GM18867 (cell line): ENCODE measurements around the gene C11orf21.
"Not testable (repeated sequence)": the region's sequence is repeated elsewhere in the genome, so short reads cannot be mapped to it uniquely, and the experiment has no call there.

Source experiments
- ATAC-seq: cut with Tn5 transposase; IDR thresholded peaks from one replicate; pipeline ENCODE4 v1.9.1; 2021; ENCODE audit warnings: mild to moderate bottlenecking, moderate library complexity; ENCODE audit not compliant: unreplicated experiment

Gene C11orf21

DNA sequence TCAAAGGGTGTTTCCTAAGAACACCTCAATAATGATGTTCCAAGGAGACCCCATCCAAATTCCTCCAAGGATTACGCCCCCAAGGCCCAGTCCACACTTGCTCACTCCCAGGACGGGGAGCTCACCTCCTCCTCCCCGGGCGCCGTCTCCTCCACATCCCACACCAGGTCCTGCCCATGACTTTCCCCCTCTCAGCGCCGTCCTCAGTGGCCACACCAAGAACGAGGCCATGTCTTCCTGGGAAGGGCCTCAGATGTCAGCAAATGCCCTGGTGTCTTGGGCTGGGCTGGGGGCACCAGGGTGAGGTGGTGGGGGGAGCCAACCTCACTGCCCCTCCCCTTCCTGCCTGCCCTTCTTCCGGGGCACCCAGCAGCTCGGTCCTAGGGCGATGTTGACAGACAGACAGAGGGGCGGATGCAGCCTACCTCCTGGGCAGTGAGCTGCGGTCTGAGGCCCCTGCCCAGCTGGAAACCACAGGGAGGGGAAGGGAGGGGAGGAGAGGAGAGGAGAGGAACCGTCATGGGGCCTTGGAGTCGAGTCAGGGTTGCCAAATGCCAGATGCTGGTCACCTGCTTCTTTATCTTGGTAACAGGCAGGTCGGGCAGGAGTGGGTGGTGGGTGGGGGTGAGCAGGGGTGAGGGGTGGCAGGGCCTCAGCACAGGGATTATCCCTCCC is at the start of gene C11orf21, which contains the start of gene TSPAN32:
Gene C11orf21 (minus strand): TSS at position 288 of the 675 bp plus-strand sequence. CDS start 110 bp downstream, at position 178.
Gene TSPAN32 (plus strand): TSS at position 383 of the 675 bp plus-strand sequence. CDS start 137 bp downstream, at position 520.
- ATAC-seq: peak; percentile 63

DNA sequence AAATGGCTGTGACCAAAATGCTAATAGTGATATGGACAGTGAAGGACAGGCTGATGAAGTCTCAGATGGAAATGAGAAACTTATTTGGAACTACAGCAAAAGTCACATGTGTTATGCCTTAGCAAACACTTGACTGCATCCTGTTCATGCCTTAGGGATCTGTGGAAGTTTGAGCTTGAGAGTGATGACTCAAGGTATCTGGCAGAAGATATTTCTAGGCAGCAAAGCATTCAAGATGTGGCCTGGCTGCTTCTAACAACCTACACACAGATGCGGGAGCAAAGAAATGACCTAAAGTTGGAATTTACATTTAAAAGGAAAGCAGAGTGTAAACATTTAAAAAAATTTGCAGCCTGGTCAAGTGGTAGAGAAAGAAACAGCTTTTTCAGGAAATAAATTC is 47.3 kb upstream of the C11orf21 start:
- ATAC-seq: no peak

DNA sequence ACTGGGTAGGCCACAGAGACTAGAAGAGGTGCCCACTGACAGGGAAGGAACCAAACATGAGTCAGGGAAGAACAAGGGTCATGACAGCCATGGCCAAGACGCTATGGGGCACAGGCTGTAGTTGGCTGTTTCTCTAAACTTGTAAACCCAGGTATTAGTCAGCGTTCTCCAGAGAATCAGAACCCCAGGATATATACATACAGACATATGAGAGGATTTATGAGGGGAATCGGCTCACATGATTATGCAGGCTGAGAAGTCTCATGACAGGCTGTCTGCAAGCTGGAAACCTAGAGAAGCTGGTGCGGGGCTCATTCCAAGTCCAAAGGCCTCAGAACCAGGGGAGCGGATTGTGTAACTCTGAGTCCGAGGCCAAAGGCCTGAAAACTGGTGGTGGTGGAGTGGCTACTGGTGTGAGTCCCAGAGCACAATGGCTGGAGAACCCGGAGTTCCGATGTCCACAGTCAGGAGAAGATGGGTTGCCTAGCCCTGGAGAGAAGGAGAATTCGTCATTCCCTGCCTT is 45.7 kb upstream of the C11orf21 start:
- no peak for ATAC-seq

DNA sequence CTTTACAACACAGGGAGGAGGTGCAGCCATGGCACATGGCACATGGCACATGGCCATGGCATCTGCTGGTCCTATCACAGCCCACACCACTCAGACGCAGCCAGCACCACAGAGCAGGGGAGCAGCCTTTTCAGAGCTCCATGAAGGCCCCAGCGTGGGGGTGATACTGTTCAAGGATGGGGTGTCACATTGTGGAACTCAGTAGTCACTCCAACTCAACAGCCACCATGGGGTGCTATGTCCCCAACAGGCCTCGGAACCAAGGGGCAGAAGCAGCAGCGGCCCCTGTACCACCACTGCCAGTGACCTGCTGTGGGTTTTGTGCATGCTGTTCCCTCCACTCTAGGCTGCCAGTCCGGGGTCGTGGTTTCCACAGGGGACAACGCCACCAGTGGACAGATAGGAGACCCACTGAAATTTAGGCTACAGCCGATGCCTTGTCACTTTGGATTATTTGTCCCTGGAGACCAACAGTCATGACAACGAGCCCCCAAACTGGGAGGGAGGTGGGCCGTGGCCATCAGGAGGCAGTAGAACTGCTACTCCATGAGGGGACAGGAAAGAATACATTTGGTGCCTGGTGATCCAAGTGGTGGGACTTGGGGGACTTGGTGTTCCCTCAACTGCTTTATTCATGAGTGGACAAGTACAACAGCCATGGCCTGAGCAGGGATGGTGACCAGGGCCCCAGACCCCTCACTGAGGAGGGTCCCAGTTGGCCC is 45.0 kb upstream of the C11orf21 start:
- ATAC-seq: no peak

DNA sequence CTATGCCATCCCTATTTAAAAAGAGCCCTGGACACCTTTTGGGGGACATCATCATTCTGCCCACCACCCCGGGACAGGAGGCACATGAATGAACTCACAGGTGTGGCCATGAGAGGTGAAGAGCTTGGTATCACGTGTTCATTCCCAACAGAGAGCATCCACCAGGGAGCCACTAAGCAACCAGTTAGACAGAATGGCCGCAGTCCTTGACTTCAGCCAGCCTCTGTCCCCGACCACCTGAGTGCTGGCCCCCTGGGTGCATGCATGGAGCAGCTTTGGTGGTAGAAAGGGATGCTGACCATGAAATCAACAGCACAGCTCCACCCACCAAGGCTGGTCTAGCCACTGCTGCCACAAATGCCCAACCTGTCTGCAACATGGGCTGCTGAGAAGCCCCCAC is 44.3 kb upstream of the C11orf21 start:
- no peak for ATAC-seq

DNA sequence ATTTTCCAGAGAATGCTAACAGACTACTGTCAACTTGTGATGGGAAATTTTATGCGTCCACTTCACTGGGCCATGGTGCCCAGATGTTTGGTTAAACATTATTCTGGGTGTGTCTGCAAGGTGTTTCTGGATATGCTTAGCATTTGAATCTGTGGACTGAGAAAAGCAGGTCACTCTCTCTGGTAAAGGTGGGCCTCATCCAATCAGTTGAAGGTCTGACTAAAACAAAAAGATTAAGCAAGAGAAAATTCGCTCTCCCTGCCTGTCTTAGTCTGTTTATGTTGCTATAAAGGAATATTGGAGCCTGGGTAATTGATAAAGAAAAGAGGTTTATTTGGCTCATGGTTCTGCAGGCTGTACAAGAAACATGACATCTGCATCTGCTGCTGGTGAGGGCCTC is 43.3 kb upstream of the C11orf21 start:
- no peak for ATAC-seq

DNA sequence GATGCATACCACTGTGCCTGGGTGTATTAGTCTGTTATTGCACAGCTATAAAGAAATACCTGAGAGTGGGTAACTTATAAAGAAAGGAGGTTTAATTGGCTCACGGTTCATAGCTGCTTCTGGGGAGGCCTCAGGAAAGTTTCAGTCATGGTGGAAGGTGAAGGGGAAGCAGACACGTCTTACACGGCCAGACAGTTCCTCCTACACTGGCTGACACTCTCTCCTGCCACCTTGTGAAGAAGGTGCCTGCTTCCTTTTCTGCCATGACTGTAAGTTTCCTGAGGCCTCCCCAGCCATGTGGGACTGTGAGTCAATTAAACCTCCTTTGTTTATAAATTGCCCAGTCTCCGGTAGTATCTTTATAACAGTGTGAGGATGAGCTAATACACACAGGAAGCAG is 41.8 kb upstream of the C11orf21 start:
- ATAC-seq: no peak

DNA sequence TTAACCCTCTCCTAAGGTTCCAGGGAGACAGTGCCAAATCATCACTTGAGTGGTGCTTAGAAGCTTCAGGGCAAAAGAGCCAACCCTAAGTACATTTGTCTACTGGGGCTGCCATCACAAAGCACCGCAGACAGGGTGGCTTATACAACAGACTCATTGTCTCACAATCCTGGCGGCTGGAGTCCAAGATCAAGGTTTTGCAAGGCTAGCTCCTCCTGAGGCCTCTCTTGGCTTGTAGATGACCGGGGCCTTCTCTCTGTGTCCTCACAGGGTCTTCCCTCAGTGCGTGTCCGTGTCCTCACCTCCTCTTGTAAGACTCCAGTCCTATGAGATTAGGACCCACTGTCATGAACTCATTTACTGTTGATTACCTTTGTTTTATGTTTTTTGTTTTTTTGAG is 41.3 kb upstream of the C11orf21 start:
- no peak for ATAC-seq

DNA sequence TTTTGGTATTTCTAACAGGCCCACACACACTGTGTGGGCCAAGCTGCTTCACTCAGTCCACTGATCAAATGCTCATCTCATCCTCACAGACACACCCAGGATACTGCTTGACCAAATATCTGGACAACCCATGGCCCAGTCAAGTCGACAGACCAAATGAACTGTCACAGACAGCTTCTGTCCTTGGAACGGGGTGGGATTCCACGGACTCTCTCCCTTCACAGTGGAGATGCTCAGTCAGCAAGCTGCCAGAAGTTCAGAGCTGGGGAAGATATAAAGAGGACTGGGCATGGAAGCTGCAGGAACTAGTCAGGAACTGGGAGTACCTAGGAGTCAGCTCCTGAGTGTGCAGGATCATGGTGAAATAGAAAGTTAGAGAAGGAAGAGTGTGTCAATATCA is 40.8 kb upstream of the C11orf21 start:
- ATAC-seq: no peak

DNA sequence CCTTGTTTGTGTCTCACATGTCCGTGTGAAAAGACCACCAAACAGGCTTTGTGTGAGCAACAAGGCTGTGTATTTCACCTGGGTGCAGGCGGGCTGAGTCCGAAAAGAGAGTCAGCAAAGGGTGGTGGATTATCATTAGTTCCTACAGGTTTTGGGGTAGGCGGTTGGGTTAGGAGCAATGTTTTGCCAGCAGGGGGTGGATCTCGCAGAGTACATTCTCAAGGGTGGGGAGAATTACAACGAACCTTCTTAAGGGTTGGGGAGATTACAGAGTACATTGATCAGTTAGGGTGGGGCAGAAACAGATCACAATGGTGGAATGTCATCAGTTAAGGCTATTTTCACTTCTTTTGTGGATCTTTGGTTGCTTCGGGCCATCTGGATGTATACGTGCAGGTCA is 37.0 kb upstream of the C11orf21 start:
- not testable (repeated sequence) for ATAC-seq

DNA sequence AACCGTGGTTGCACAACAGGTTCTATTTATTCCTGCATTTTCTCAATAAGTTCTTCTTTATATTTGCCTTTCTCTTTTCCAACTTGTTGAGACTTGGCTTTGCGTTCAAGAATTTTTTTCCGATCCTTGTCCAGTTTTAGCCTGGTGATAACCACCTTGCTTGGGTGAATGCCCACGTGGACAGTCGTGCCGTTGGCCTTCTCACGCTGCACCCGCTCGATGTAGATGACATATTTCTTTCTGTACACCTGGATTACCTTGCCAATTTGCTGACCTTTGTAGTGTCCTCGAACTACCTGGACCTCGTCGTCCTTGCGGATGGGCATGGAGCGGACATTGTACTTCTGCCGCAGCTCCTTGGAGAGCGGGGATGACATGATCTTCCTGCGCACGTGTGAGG is 33.6 kb upstream of the C11orf21 start:
- ATAC-seq: not testable (repeated sequence)

DNA sequence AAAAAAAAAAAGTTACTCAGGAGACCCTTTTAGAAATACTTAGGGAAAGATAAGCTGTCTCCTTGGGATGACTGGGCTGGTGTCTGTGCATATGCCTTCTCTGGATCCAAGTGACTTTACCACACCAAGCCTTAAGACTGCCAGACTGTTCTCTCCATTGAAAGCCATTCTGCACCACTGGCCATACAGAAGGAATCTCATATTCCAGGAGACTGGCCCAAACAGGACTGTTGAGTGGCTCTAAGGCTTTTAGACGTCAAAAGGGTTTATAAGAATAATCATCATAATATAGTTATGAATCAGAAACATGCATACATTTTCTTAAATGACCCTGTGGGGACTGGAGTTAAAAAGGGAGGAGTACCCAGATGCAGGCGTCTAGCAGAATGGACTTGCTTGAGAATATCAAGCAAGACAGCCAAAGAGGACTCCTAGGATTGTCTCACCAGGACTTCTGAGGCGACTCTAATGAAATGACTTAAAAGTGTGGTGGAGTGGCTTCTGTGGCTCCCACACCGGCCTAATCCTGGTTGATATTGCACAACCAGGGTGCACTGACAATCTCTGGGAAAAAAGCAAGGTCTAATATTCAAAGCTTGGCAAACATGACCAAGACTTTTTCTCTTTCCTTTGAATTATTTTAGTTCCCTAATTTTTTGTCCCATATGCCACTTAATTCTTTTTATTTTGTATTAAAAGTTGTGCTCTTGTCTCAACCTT is 31.9 kb upstream of the C11orf21 start:
- not testable (repeated sequence) for ATAC-seq

DNA sequence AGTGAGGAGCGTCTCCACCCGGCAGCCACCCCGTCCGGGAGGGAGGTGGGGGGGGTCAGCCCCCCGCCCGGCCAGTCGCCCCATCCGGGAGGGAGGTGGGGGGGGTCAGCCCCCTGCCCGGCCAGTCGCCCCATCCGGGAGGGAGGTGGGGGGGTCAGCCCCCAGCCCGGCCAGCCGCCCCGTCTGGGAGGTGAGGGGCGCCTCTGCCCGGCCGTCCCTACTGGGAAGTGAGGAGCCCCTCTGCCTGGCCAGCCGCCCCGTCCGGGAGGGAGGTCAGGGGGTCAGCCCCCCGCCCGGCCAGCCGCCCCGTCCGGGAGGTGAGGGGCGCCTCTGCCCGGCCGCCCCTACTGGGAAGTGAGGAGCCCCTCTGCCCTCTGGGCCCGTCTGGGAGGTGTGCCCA is 30.9 kb upstream of the C11orf21 start:
- not testable (repeated sequence) for ATAC-seq

DNA sequence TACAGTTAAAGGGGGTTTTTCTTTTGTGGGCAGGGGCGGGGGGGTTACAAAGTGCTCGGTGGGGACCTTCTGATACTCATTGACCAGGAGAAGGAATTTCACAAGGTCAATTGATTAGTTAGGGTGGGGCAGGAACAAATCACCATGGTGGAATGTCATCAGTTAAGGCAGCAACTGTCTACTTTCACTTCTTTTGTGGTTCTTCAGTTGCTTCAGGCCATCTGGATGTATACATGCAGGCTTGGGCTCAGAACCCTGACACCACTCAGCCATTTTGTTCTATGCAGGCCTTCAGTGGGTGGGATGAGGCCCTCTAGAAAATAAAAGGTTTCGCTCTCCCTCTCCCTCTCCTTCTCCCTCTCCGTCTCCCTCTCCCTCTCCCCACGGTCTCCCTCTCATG is 29.7 kb upstream of the C11orf21 start:
- ATAC-seq: no peak

DNA sequence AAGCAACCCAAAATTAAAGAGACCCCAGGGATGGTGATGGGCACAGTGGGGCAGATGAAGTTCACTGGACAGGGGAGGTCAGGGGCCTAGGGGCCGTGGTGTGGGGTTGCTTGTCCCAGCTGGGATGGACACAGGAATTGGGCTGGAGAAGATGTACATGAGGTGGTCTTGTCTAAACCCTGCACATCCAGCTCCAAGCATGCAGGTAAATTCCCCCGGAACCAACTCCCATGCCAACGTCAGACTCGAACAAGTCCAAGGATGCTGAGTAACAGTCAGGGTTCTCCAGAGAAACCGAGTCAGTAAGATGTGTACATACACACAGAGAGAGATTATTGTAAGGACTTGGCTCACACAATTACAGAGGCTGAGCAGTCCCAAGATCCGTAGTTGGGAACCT is 29.0 kb upstream of the C11orf21 start:
- no peak for ATAC-seq

DNA sequence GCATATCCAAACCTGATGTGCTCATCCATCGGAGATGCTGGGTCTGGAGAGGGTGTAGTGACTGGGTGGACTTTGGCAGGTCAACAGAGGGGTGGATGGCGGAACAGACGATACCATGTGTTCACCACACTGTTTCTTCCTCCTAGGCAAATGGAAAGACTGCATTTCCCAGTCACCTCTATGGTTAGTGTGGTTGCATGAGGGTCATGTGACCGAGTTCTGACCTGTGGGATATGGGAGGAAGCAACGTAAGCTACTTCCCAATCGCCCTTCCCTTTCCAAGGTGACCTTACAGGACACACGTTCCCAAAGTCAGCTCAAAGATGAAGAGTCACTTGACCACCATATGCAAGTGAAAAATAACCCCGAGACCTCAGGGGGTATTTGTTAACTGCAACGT is 27.8 kb upstream of the C11orf21 start:
- no peak for ATAC-seq

DNA sequence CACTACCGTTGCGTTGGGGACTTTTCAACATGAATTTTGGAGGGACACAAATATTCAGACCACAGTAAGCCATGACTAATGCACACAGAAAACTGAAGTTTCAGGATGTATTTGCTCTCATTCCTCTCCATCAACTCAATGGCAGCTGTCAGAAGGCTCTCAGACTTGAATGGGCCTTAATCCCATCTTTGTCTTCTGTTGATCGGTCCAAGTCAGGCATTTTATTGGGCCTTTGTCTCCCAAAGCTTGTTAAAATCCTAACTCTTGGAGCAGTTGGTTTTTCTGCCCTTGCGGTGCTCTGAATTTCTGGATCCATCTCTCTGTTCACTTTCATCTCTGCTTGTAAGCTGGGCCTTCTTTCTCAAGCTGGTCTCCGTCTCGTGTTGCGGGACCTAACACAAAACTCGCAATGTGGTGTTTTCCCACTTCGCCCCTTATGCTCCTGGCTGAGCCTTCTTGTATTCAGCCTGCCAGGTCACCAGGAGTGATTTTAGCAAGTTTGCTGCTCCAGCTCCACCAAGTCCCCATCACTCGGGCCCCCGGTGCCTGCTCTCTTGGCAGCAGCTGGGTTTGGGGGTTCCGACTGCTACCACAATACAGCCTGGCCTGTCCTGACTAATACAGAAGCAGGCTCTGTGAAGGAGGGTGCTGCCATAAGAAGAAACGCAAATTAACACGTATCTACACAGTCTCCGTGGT is 27.1 kb upstream of the C11orf21 start:
- ATAC-seq: no peak

DNA sequence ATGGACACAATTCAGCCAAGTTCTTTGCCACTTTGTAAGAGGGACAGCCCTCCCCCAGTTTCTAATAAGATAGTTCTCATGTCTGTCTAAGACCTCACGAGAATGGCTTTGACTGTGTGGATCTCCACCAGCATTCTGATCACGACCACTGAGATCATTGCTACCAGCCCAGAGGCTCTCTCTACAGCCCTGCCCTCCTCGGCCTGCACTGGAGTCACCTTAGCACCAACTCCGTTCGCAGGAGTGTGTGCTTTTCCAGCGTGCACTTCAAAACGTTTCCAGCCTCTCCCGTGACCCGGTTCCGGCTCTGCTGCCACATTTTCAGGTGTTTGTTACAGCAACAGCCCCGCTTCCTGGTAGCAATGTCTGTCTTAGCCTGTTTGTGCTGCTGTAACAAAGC is 26.3 kb upstream of the C11orf21 start:
- ATAC-seq: no peak

DNA sequence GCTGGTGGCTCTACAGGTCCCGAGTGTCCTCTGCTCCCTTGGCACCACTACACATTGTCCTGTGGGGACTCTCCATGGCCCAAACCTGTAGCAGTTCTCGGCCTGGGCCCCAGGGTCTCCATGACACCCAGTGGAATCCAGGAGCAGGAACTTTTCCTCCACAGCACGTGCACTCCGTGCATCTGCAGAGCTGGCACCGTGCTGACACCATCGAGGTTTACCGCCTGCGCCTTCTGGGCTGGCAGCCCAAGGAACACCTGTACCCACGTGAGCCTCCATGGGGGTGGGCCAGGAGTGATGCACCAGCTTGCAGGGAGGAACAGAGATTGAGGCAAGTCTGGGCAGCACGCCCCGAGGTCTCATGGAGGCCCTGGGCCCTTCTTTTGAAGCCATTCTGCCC is 25.3 kb upstream of the C11orf21 start:
- no peak for ATAC-seq

DNA sequence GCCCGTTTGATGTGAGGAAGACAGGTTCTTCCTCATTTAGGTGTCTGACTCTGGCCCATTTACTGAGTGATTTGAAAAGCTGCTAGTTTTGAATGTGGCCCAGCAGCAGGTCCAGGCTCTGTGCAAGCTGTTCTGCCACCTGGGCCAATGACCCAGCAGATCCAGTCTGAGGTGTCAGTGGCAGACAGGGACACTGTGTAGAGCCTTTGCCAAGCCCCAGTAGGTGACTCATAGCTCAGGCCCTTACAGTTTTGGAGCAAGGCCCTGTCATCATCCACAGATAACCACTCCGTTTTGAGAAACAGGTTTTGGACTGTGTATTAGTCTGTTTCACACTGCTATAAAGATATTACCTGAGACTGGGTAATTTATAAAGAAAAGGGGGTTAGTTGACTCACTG is 24.0 kb upstream of the C11orf21 start:
- ATAC-seq: no peak

DNA sequence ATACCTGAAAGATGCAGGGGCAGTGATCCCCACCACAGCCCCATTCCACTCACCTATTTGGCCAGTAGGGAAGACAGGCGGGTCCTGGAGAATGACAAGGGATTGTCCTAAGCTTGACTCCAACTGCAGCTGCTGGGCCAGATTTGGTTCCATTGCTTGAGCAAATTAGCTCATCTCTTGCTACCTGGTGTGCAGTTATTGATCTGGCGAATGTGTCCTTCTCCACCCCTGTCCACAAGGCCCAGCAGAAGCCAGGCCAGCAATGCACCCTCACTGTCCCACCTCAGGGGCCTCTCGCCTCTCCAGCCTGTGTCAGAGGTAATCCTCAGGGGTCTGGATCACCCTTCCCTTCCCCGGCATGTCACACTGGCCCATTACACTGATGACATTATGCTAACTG is 23.4 kb upstream of the C11orf21 start:
- no peak for ATAC-seq
